MM.1S (cell line): Measurements from ENCODE around the gene PCK1.

ENCODE experiments used
- DNase-seq: peaks from one replicate; pipeline ENCODE4 v3.0.0-alpha.2; 2015
- H2AFZ ChIP-seq: fragments of 300-600 bp; sonication (generic); 2 replicates; pipeline ENCODE4 v1.6.0; 2016; ENCODE audit warnings: antibody characterized with exemption, low read length
- H3F3A ChIP-seq: fragments of 300-600 bp; sonication (generic); 2 replicates; pipeline ENCODE4 v1.6.1; 2016; ENCODE audit warnings: mild to moderate bottlenecking, antibody characterized with exemption, low read length, moderate library complexity, mixed read lengths; ENCODE audit not compliant: insufficient read depth
- H3K27ac ChIP-seq: fragments of 300-600 bp; sonication (generic); 2 replicates; pipeline ENCODE4 v1.5.1; 2016; ENCODE audit warnings: mild to moderate bottlenecking, low read length
- H3K27me3 ChIP-seq: fragments of 300-600 bp; sonication (generic); replicated peaks from 2 replicates; pipeline ENCODE4 v1.6.0; 2016; ENCODE audit warnings: low read length; ENCODE audit not compliant: insufficient read depth
- H3K36me3 ChIP-seq: fragments of 300-600 bp; sonication (generic); replicated peaks from 2 replicates; pipeline ENCODE4 v1.6.1; 2016; ENCODE audit warnings: mild to moderate bottlenecking, low read length, mixed read lengths; ENCODE audit not compliant: insufficient read depth
- H3K4me1 ChIP-seq: fragments of 300-600 bp; sonication (generic); 2 replicates; pipeline ENCODE4 v1.6.1; 2016; ENCODE audit warnings: low read length, mixed read lengths
- H3K4me2 ChIP-seq: fragments of 300-600 bp; sonication (generic); 2 replicates; pipeline ENCODE4 v1.6.0; 2016; ENCODE audit warnings: low read depth, low read length
- H3K4me3 ChIP-seq: fragments of 300-600 bp; sonication (generic); 2 replicates; pipeline ENCODE4 v1.5.1; 2016; ENCODE audit warnings: low read length, mixed read lengths
- H3K79me2 ChIP-seq: fragments of 300-600 bp; sonication (generic); 2 replicates; pipeline ENCODE4 v1.6.1; 2016; ENCODE audit warnings: mixed run types, low read length, mixed read lengths
- H3K9ac ChIP-seq: fragments of 300-600 bp; sonication (generic); 2 replicates; pipeline ENCODE4 v1.6.1; 2016; ENCODE audit warnings: low read length, mixed read lengths
- H3K9me2 ChIP-seq: fragments of 300-600 bp; sonication (generic); replicated peaks from 2 replicates; pipeline ENCODE4 v1.6.1; 2016; ENCODE audit warnings: mild to moderate bottlenecking, low read length, mixed read lengths; ENCODE audit not compliant: insufficient read depth
- H3K9me3 ChIP-seq: fragments of 300-600 bp; sonication (generic); replicated peaks from 2 replicates; pipeline ENCODE4 v1.6.1; 2016; ENCODE audit warnings: mild to moderate bottlenecking, low read length, mixed read lengths; ENCODE audit not compliant: insufficient read depth
- H4K20me1 ChIP-seq: fragments of 300-600 bp; sonication (generic); 2 replicates; pipeline ENCODE4 v1.6.1; 2016; ENCODE audit warnings: mild to moderate bottlenecking, low read length, moderate library complexity, mixed read lengths; ENCODE audit not compliant: insufficient read depth
- CTCF ChIP-seq: fragments of 300-600 bp; sonication (generic); IDR thresholded peaks from 2 replicates; pipeline ENCODE4 v1.5.1; 2016; ENCODE audit warnings: antibody characterized with exemption, low read length, mixed read lengths
- EZH2 ChIP-seq: fragments of 300-600 bp; sonication (generic); optimal IDR thresholded peaks from 2 replicates; pipeline ENCODE3; 2017; ENCODE audit warnings: low read depth, mild to moderate bottlenecking, antibody characterized with exemption, low read length, mixed read lengths
- EZH2phosphoT487 ChIP-seq: fragments of 300-600 bp; sonication (generic); IDR thresholded peaks from 2 replicates; pipeline ENCODE4 v1.6.1; 2018; ENCODE audit warnings: antibody characterized with exemption, low read length

The PCK1 gene

GRCh38 chr20:57561356-57562279 is 708 bp downstream of the PCK1 start:
- DNase-seq: no peak
- no peak overlapping the region for H3K4me3 ChIP-seq
- TF ChIP-seq EZH2phosphoT487: no peak
- TF ChIP-seq CTCF: no peak
- TF ChIP-seq EZH2: no peak
- no peaks in the 10 kb centered on the region for H4K20me1 ChIP-seq
- H3K4me1 ChIP-seq: no peaks in the 10 kb centered on the region
- H3K79me2 ChIP-seq: no peaks in the 10 kb centered on the region
- H3K36me3 ChIP-seq: no peaks in the 10 kb centered on the region
- H3K9me3 ChIP-seq: no peaks in the 10 kb centered on the region
- no peak overlapping the region for H2AFZ ChIP-seq
- no peaks in the 10 kb centered on the region for H3F3A ChIP-seq
- no peak overlapping the region for H3K4me2 ChIP-seq
- no peaks in the 10 kb centered on the region for H3K9me2 ChIP-seq
- no peak overlapping the region for H3K9ac ChIP-seq
- H3K27ac ChIP-seq: no peak overlapping the region
- peaks cover 100% of the 10 kb centered on the region for H3K27me3 ChIP-seq

- H3K4me1 ChIP-seq: no peaks in the 10 kb centered on the region
- H3K9me2 ChIP-seq: no peaks in the 10 kb centered on the region
- TF ChIP-seq EZH2phosphoT487 (no peak), CTCF (no peak), EZH2 (no peak)
- no peak overlapping the region for H3K4me3 ChIP-seq
- H3K79me2 ChIP-seq: no peaks in the 10 kb centered on the region
- H3K9me3 ChIP-seq: no peaks in the 10 kb centered on the region
- no peaks in the 10 kb centered on the region for H3K36me3 ChIP-seq
- H3K9ac ChIP-seq: no peak overlapping the region
- H3K27ac ChIP-seq: no peak overlapping the region
- DNase-seq: no peak
- no peak overlapping the region for H2AFZ ChIP-seq
- H3K4me2 ChIP-seq: no peak overlapping the region
- H4K20me1 ChIP-seq: no peaks in the 10 kb centered on the region
- H3K27me3 ChIP-seq: peaks cover 100% of the 10 kb centered on the region
- no peaks in the 10 kb centered on the region for H3F3A ChIP-seq
Observed at GRCh38 chr20:57562541-57563465, 1.9 kb downstream of the PCK1 start.

- TF ChIP-seq EZH2 (no peak), CTCF (no peak), EZH2phosphoT487 (no peak)
- no peak for DNase-seq
- no peaks in the 10 kb centered on the region for H3F3A ChIP-seq
- H3K4me2 ChIP-seq: no peak overlapping the region
- no peaks in the 10 kb centered on the region for H3K9me2 ChIP-seq
- H3K27me3 ChIP-seq: peaks cover 100% of the 10 kb centered on the region
- no peak overlapping the region for H3K4me3 ChIP-seq
- no peaks in the 10 kb centered on the region for H3K36me3 ChIP-seq
- H3K9ac ChIP-seq: no peak overlapping the region
- H3K4me1 ChIP-seq: no peaks in the 10 kb centered on the region
- H3K27ac ChIP-seq: no peak overlapping the region
- no peaks in the 10 kb centered on the region for H3K9me3 ChIP-seq
- no peaks in the 10 kb centered on the region for H4K20me1 ChIP-seq
- H2AFZ ChIP-seq: no peak overlapping the region
- no peaks in the 10 kb centered on the region for H3K79me2 ChIP-seq
Observed at GRCh38 chr20:57563522-57563921, 2.6 kb downstream of the PCK1 start.
